Measurements from ENCODE around the gene NEIL1.

- no peak for TF ChIP-seq CTCF (IDR thresholded peaks at IDR 0.05)
- no peak for TF ChIP-seq POLR2AphosphoS5 (IDR thresholded peaks at IDR 0.05)
Measured at GRCh38 chr15:75362642-75363249, 15.9 kb downstream of the NEIL1 start.

All from breast epithelium (tissue), 3 donors.